T-helper 2 cell treated with Interferon-gamma antibody and Interleukin-4, amounts not matched to agents 100 ng/mL and 5 ng/mL, for 36 hours (primary cell): ENCODE data around the gene FBLN7. TPM values are rescaled to one million over a fixed set of nuclear protein-coding genes. Genes with fewer than 3 reads are reported as not detected.

ENCODE experiments used
- intact Hi-C: fragments of 100-400 bp; cut with micrococcal nuclease; formaldehyde crosslinking; loops from one replicate; pipeline ENCODE4 v1.15.1; 2023
- total RNA-seq: library from RNA; stranded (reverse); gene quantifications from 2 replicates; pipeline ENCODE4 v1.2.3, GENCODE V29; 2022

FBLN7 gene
- total RNA-seq, 1 donor from 2014 or later: 9.0 TPM

- intact Hi-C loops: no loop called here
Measured at GRCh38 chr2:112220831-112221230, 82.6 kb downstream of the FBLN7 start.

GRCh38 chr2:112229348-112229747 is 91.2 kb downstream of the FBLN7 start:
- intact Hi-C loops: no loop called here

GRCh38 chr2:112230371-112230770 is 92.2 kb downstream of the FBLN7 start:
- intact Hi-C loops: no loop called here

Other genes with a start within 250 kb of the FBLN7 start
- 0.09 and 0.27 TPM in 2 replicates for gene MERTK, start 239.8 kb upstream of the FBLN7 start, total RNA-seq
- 17.5 and 18.3 TPM in 2 replicates for gene TMEM87B, start 83.1 kb upstream of the FBLN7 start, total RNA-seq
- gene ZC3H8, start 116.7 kb downstream of the FBLN7 start, total RNA-seq: 24.3 and 25.7 TPM in 2 replicates
- 8.6 and 9.2 TPM in 2 replicates for gene ZC3H6, start 137.2 kb downstream of the FBLN7 start, total RNA-seq